Esophagus (tissue), 2 donors: ENCODE data around the gene NSMCE1. TPM values are rescaled to one million over a fixed set of nuclear protein-coding genes. Genes with fewer than 3 reads are reported as not detected.

ENCODE experiments used
- H3K27ac ChIP-seq, 2 donors: one replicate each; pipeline ENCODE4 v1.5.1; 2013; ENCODE audit warnings: low read depth in 2 of 2, mild to moderate bottlenecking in 2 of 2, inconsistent platforms in 1 of 2, low read length in 1 of 2, moderate library complexity in 1 of 2
- H3K27me3 ChIP-seq, 2 donors: one replicate each; pipeline ENCODE4 v1.6.1; 2013; ENCODE audit warnings: low read length in 2 of 2, control low read depth in 1 of 2, mild to moderate bottlenecking in 1 of 2; ENCODE audit not compliant: insufficient read depth in 2 of 2, control insufficient read depth in 1 of 2
- H3K36me3 ChIP-seq, 2 donors: one replicate each; pipeline ENCODE4 v1.6.1; 2013; ENCODE audit warnings: low read length in 1 of 2; ENCODE audit not compliant: control insufficient read depth in 2 of 2, insufficient read depth in 2 of 2
- H3K4me1 ChIP-seq, 2 donors: one replicate each; pipeline ENCODE4 v1.6.1; 2013; ENCODE audit warnings: low read length in 1 of 2; ENCODE audit not compliant: control insufficient read depth in 2 of 2, insufficient read depth in 2 of 2
- H3K4me3 ChIP-seq, 2 donors: one replicate each; pipeline ENCODE4 v1.5.1; 2013; ENCODE audit warnings: low read length in 2 of 2, mild to moderate bottlenecking in 2 of 2, low read depth in 1 of 2, moderate library complexity in 1 of 2
- H3K9me3 ChIP-seq, 2 donors: one replicate each; pipeline ENCODE4 v1.6.1; 2013; ENCODE audit warnings: mild to moderate bottlenecking in 2 of 2, low read depth in 1 of 2, low read length in 1 of 2, moderate library complexity in 1 of 2; ENCODE audit not compliant: control insufficient read depth in 2 of 2, insufficient read depth in 1 of 2
- WGBS, 2 donors: extraction: QIAGEN DNeasy Blood & Tissue Kit; methylation state at CpG; one replicate each; pipeline ENCODE4 v1.1.7; 2013; 5-methylcytosine and 5-hydroxymethylcytosine counted together
- polyA plus RNA-seq, 2 donors: library from polyadenylated mRNA; stranded (reverse); fragments of 200-250 nt; gene quantifications; one replicate each; pipeline ENCODE4 v1.2.3, GENCODE V29; 2013
- donor health status: healthy with polysubstance abuse.
- donor health status: Bipolar disorder and iron deficiency.

The NSMCE1 gene
- polyA plus RNA-seq, 2 donors = 29.0 to 47.1 TPM

DNA sequence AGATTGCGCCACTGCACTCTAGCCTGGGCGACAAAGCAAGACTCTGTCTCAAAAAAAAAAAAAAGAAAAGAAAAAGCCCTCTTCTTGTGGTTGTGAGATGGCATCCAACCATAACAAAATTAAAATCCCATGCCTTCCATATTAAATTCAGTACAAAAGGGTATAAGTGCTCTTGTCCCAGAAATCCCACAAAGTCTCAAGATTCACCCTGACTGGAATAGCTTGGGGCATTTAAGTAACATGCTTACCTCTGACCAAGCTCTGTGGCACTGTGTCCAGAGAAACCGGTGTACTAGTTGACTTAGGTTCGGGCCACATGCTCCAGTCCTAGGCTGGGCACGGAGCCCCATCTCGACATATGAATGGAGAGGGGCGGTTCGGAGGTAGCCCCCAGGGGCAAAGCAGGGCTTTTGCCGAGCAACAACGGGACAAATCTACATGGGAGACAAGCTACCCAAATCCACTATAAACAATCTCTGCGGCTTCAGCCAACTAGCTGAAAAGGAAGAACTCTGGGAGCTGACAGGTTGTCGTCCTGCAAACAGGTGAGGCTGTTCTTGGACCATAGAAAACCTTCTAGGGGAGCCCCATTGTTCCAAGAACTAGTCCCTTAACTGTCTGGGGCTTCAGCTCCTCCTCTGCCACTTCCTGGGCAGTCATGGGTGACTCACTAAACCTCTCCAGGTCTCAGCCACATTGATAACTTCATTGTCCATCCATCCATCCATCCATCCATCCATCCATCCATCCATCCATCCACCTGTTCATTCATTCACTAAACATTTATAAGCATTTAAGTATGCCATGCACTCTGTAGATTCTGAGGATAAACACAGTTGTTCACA lies 34.9 kb upstream of the NSMCE1 start:
- H3K9me3 ChIP-seq = no peaks in the 10 kb centered on the region
- H3K4me1 ChIP-seq = peaks cover 0 to 2% of the 10 kb centered on the region in 2 donors
- no peak overlapping the region for H3K27ac ChIP-seq
- WGBS, 2 donors = 78 to 84% methylated on average over 12 of the region's 12 CpGs
- H3K27me3 ChIP-seq = no peaks in the 10 kb centered on the region
- H3K4me3 ChIP-seq = no peak overlapping the region
- H3K36me3 ChIP-seq = no peaks in the 10 kb centered on the region

GRCh38 chr16:27302126-27302525 lies 33.6 kb upstream of the NSMCE1 start:
- 88 to 91% methylated on average over 3 of the region's 3 CpGs for WGBS, 2 donors
- Histone ChIP-seq H3K27ac (no peak overlapping the region), H3K36me3 (no peaks in the 10 kb centered on the region), H3K27me3 (no peaks in the 10 kb centered on the region), H3K9me3 (no peaks in the 10 kb centered on the region), H3K4me3 (no peak overlapping the region), H3K4me1 (peaks cover 0 to 2% of the 10 kb centered on the region in 2 donors)

DNA sequence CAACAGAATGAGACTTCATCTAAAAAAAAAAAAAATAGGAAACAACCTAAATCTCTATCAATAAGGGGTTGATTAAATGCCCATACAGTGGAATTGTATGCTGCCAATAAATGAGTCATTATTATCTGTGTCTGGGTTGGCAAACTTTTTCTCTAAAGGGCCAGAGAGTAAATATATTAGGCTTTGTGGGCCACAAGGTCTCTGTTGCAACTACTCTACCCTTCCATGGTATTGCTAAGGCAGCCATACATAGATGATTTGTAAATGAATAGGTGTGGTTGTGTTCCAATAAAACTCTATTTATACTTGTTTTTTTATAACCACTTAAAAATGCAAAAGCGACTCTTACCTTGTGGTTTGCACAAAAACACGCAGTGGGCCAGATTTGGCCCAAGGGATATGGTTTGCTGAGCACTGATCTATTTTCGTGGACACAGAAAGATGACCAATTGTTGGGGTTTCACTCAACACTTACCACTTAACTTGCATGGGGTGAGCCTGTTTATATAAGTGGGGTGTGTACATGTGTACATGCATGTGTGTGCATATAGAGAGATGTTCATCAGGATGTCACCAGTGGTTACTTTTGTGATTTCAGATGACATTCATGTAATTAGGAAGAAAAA lies 32.8 kb upstream of the NSMCE1 start:
- H3K36me3 ChIP-seq = no peaks in the 10 kb centered on the region
- 94 to 95% methylated on average over 3 of the region's 3 CpGs for WGBS, 2 donors
- H3K27ac ChIP-seq = no peak overlapping the region
- H3K4me3 ChIP-seq = no peak overlapping the region
- H3K27me3 ChIP-seq = no peaks in the 10 kb centered on the region
- H3K9me3 ChIP-seq = no peaks in the 10 kb centered on the region
- peaks cover 0 to 2% of the 10 kb centered on the region in 2 donors for H3K4me1 ChIP-seq

DNA sequence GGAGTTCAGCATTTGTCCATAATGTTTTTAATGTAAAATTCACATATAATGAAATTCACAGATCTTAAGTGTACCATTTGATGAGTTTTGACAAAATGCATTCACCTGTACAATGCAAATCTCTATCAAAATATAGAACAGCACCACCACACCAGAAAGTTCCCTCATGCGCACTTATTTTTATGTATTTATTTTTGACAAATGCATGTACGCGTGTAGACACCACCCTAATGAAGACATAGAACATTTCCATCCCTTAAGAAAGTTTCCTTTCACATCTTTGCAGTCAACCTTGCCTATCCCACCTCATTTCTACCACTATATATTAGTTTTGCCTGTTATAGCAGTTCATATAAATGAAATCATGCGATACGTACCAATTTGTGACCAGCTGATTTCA lies 29.6 kb upstream of the NSMCE1 start:
- Histone ChIP-seq H3K9me3 (no peaks in the 10 kb centered on the region), H3K27ac (no peak overlapping the region), H3K4me1 (no peaks in the 10 kb centered on the region), H3K36me3 (no peaks in the 10 kb centered on the region), H3K27me3 (no peaks in the 10 kb centered on the region), H3K4me3 (no peak overlapping the region)
- 95 to 98% methylated on average over 5 of the region's 5 CpGs for WGBS, 2 donors

DNA sequence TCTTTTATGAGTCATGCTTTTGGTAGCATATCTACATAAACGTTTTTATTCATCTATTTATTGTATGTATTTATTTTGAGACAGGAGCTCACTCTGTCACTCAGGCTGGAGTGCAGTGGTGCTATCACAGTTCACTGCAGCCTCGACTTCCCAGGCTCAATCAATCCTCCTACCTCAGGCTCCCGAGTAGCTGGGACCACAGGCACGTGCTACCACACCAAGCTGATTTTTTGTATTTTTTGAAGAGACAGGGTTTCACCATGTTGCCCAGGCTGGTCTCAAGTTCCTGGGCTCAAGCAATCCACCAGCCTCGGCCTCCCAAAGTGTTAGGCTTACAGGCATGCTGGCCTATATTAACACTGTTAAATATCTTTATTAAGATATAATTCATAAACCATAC lies 24.8 kb upstream of the NSMCE1 start:
- Histone ChIP-seq H3K4me1 (no peaks in the 10 kb centered on the region), H3K4me3 (no peak overlapping the region), H3K9me3 (no peaks in the 10 kb centered on the region), H3K36me3 (no peaks in the 10 kb centered on the region), H3K27ac (no peak overlapping the region), H3K27me3 (no peaks in the 10 kb centered on the region)
- 60 to 65% methylated on average over 5 of the region's 5 CpGs for WGBS, 2 donors

DNA sequence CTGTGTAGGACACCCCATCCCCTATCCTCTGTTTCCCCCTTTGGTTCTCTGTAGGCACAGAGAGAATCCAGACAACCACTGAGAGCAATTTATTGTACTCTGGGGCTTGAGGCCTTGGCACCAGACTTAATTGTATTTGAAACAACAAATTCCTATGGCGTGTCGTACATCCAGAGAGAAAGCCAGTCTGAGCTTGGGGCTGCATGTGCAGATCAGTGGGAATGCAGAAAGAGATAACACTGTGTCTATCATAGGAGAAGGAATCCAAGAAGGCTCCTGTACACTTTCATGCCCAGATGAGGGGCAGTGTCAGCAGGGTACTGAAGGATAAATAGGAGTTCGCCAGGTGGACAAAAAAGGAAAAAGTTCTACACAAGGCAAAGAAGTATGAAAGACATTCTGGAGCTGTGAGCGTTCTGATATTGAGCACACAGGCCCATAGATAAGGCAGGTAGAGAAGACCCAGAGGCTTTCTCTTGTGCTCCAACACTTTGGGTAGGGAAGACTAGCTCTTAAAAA lies 23.2 kb upstream of the NSMCE1 start:
- no peaks in the 10 kb centered on the region for H3K27me3 ChIP-seq
- H3K4me3 ChIP-seq = no peak overlapping the region
- WGBS, 2 donors = 94 to 96% methylated on average over 4 of the region's 4 CpGs
- no peaks in the 10 kb centered on the region for H3K36me3 ChIP-seq
- H3K4me1 ChIP-seq = peaks cover 0 to 2% of the 10 kb centered on the region in 2 donors
- no peak overlapping the region for H3K27ac ChIP-seq
- no peaks in the 10 kb centered on the region for H3K9me3 ChIP-seq

- Histone ChIP-seq H3K9me3 (no peaks in the 10 kb centered on the region), H3K27me3 (no peaks in the 10 kb centered on the region), H3K4me1 (peaks cover 2 to 4% of the 10 kb centered on the region in 2 donors), H3K27ac (no peak overlapping the region), H3K36me3 (no peaks in the 10 kb centered on the region), H3K4me3 (no peak overlapping the region)
- 75 to 76% methylated on average over 5 of the region's 5 CpGs for WGBS, 2 donors
Measured at GRCh38 chr16:27291106-27291505, 22.5 kb upstream of the NSMCE1 start.

DNA sequence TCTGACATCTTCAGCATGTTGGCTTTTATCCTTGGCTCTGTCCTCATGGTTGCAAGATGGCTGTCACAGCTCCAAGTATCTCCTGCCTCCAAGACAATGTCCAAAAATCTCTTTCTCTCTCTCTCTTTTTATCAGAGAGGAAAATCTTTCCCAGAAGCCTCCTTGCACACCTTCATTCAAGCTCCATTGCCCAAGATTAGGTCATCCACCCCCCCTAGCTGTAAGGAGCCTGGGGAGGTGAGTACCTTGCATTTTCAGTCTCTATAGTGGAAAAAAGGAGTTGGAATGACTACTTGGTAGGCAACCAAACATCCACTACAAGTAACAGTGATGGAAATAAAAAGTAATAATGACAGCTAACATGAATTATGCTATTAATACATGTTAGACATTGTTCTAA lies 22.0 kb upstream of the NSMCE1 start:
- H3K9me3 ChIP-seq = no peaks in the 10 kb centered on the region
- H3K27ac ChIP-seq = no peak overlapping the region
- H3K4me3 ChIP-seq = no peak overlapping the region
- H3K27me3 ChIP-seq = no peaks in the 10 kb centered on the region
- H3K4me1 ChIP-seq = peaks cover 2 to 6% of the 10 kb centered on the region in 2 donors
- no peaks in the 10 kb centered on the region for H3K36me3 ChIP-seq

- Histone ChIP-seq H3K4me3 (no peak overlapping the region), H3K27ac (no peak overlapping the region), H3K36me3 (no peaks in the 10 kb centered on the region), H3K9me3 (no peaks in the 10 kb centered on the region), H3K27me3 (no peaks in the 10 kb centered on the region), H3K4me1 (peaks cover 2 to 6% of the 10 kb centered on the region in 2 donors)
- 70 to 80% methylated on average over 6 of the region's 6 CpGs for WGBS, 2 donors
Measured at GRCh38 chr16:27289669-27290068, 21.1 kb upstream of the NSMCE1 start.
